ENCODE results near the gene VPS8. TPM values are rescaled to one million over a fixed set of nuclear protein-coding genes. Genes with fewer than 3 reads are reported as not detected.

Gene VPS8
- total RNA-seq, 2 donors from 2014 or later = 40.1 to 78.0 TPM

GRCh38 chr3:185024966-185025365 is 213.0 kb downstream of the VPS8 start:
- Histone ChIP-seq H3K9me3 (no peaks in the 10 kb centered on the region), H3K4me1 (ENCODE audit: control insufficient read depth in 1 of 2, low read depth in 2 of 2) (no peaks in the 10 kb centered on the region), H3K27ac (no peak overlapping the region), H3K4me3 (no peak overlapping the region), H3K27me3 (replicated peaks; ENCODE audit: insufficient read depth) (no peaks in the 10 kb centered on the region), H3K36me3 (no peaks in the 10 kb centered on the region)
- TF ChIP-seq CTCF (IDR thresholded peaks at IDR 0.05) = no peak
- ATAC-seq (ENCODE audit: insufficient number of reproducible peaks, low FRiP score, low read depth) (no peak), DNase-seq (ENCODE audit: low spot score) (no peak)

- H3K4me1 ChIP-seq (ENCODE audit: control insufficient read depth in 1 of 2, low read depth in 2 of 2) = no peaks in the 10 kb centered on the region
- no peaks in the 10 kb centered on the region for H3K27me3 ChIP-seq (replicated peaks; ENCODE audit: insufficient read depth)
- no peaks in the 10 kb centered on the region for H3K36me3 ChIP-seq
- no peaks in the 10 kb centered on the region for H3K9me3 ChIP-seq
- H3K27ac ChIP-seq = no peak overlapping the region
- no peak for TF ChIP-seq CTCF (IDR thresholded peaks at IDR 0.05)
- ATAC-seq (ENCODE audit: insufficient number of reproducible peaks, low FRiP score, low read depth) (no peak), DNase-seq (ENCODE audit: low spot score) (no peak)
- no peak overlapping the region for H3K4me3 ChIP-seq
Measured at GRCh38 chr3:185028121-185028520, 216.2 kb downstream of the VPS8 start.

- TF ChIP-seq CTCF (IDR thresholded peaks at IDR 0.05) = no peak
- no peak overlapping the region for H3K27ac ChIP-seq
- no peaks in the 10 kb centered on the region for H3K4me1 ChIP-seq (ENCODE audit: control insufficient read depth in 1 of 2, low read depth in 2 of 2)
Measured at GRCh38 chr3:185029086-185029485, 217.1 kb downstream of the VPS8 start.

GRCh38 chr3:185030399-185030798 is 218.4 kb downstream of the VPS8 start:
- H3K9me3 ChIP-seq = no peaks in the 10 kb centered on the region
- no peaks in the 10 kb centered on the region for H3K36me3 ChIP-seq
- no peaks in the 10 kb centered on the region for H3K4me1 ChIP-seq (ENCODE audit: control insufficient read depth in 1 of 2, low read depth in 2 of 2)
- no peak for ATAC-seq (ENCODE audit: insufficient number of reproducible peaks, low FRiP score, low read depth)
- H3K27ac ChIP-seq = no peak overlapping the region
- no peak overlapping the region for H3K4me3 ChIP-seq
- DNase-seq (ENCODE audit: low spot score) = no peak
- no peak for TF ChIP-seq CTCF (IDR thresholded peaks at IDR 0.05)
- no peaks in the 10 kb centered on the region for H3K27me3 ChIP-seq (replicated peaks; ENCODE audit: insufficient read depth)

More at GRCh38 chr3:185029086-185029485, 217.1 kb downstream of the VPS8 start:
- Histone ChIP-seq H3K27me3 (replicated peaks; ENCODE audit: insufficient read depth) (no peaks in the 10 kb centered on the region), H3K9me3 (no peaks in the 10 kb centered on the region), H3K4me3 (no peak overlapping the region), H3K36me3 (no peaks in the 10 kb centered on the region)
- ATAC-seq (ENCODE audit: insufficient number of reproducible peaks, low FRiP score, low read depth) = no peak
- DNase-seq (ENCODE audit: low spot score) = no peak

- DNase-seq (ENCODE audit: low spot score) = no peak
- Histone ChIP-seq H3K4me3 (no peak overlapping the region), H3K4me1 (ENCODE audit: control insufficient read depth in 1 of 2, low read depth in 2 of 2) (no peaks in the 10 kb centered on the region), H3K36me3 (no peaks in the 10 kb centered on the region), H3K27me3 (replicated peaks; ENCODE audit: insufficient read depth) (no peaks in the 10 kb centered on the region), H3K9me3 (no peaks in the 10 kb centered on the region), H3K27ac (no peak overlapping the region)
- ATAC-seq (ENCODE audit: insufficient number of reproducible peaks, low FRiP score, low read depth) = no peak
- no peak for TF ChIP-seq CTCF (IDR thresholded peaks at IDR 0.05)
Measured at GRCh38 chr3:185030951-185031350, 219.0 kb downstream of the VPS8 start.

All from thoracic aorta (tissue), 2 donors.